DMS 273 (cell line): ENCODE data around the gene GPR62.

Experiments
- DNase-seq: peaks from one replicate; lab custom pipeline; 2025; ENCODE audit not compliant: unreplicated experiment; lab: John Stamatoyannopoulos, UW

Gene GPR62

GRCh38 chr3:51955893-51956770 is 951 bp downstream of the GPR62 start:
- peak; percentile 11 for DNase-seq

- DNase-seq = no peak
Observed at GRCh38 chr3:51957520-51958205, 2.5 kb downstream of the GPR62 start.

- DNase-seq = no peak
Observed at GRCh38 chr3:51958603-51959521, 3.7 kb downstream of the GPR62 start.

- DNase-seq = no peak
Observed at GRCh38 chr3:51959651-51960050, 4.5 kb downstream of the GPR62 start.

- DNase-seq = no peak
Observed at GRCh38 chr3:51960386-51960785, 5.2 kb downstream of the GPR62 start.

- no peak for DNase-seq
Observed at GRCh38 chr3:51961011-51961410, 5.8 kb downstream of the GPR62 start.

- DNase-seq = peak; percentile 53
Observed at GRCh38 chr3:51961602-51962569, 6.7 kb downstream of the GPR62 start.

GRCh38 chr3:51962854-51963530 is 7.8 kb downstream of the GPR62 start:
- DNase-seq = peak; percentile 56

GRCh38 chr3:51963951-51964451 is 8.8 kb downstream of the GPR62 start:
- peak; percentile 63 for DNase-seq

- no peak for DNase-seq
Observed at GRCh38 chr3:51964521-51964920, 9.3 kb downstream of the GPR62 start.

- no peak for DNase-seq
Observed at GRCh38 chr3:51966016-51966415, 10.8 kb downstream of the GPR62 start.

GRCh38 chr3:51966486-51966885 is 11.3 kb downstream of the GPR62 start:
- DNase-seq = no peak

- peak; percentile 52 for DNase-seq
Observed at GRCh38 chr3:51966922-51967383, 11.8 kb downstream of the GPR62 start.

- peak; percentile 68 for DNase-seq
Observed at GRCh38 chr3:51967384-51968169, 12.4 kb downstream of the GPR62 start, which contains the start of gene PCBP4. Gene PCBP4 (minus strand): TSS chr3:51967454. CDS start chr3:51961240, 6,214 bp downstream.

- peak; percentile 86 for DNase-seq
Observed at GRCh38 chr3:51968170-51968775, 13.1 kb downstream of the GPR62 start.

- no peak for DNase-seq
Observed at GRCh38 chr3:51968883-51969678, 13.9 kb downstream of the GPR62 start.

- peak; percentile 57 for DNase-seq
Observed at GRCh38 chr3:51969841-51970240, 14.7 kb downstream of the GPR62 start.
